A549 (cell line): ENCODE measurements around the gene GSTO1.

Experiments
- EHMT2 ChIP-seq: fragments of 200-600 bp; sonication (generic); IDR thresholded peaks from 2 replicates; pipeline ENCODE4 v1.6.1; 2016; ENCODE audit warnings: antibody characterized with exemption, low read depth, mild to moderate bottlenecking, moderate library complexity
- EP300 ChIP-seq, 2 experiments: fragments of >200 bp; sonication (Bioruptor Twin); formaldehyde crosslinking; IDR thresholded peaks; 2 replicates in 1 of 2; 3 replicates in 1 of 2; pipeline ENCODE4 v1.6.1; 2016 to 2017
- HDAC2 ChIP-seq: fragments of 200-600 bp; sonication (generic); IDR thresholded peaks from 2 replicates; pipeline ENCODE4 v1.6.1; 2016
- JUN ChIP-seq, 2 experiments: fragments of >200 bp; sonication (Bioruptor Twin); formaldehyde crosslinking; IDR thresholded peaks; 2 replicates in 1 of 2; 3 replicates in 1 of 2; pipeline ENCODE4 v1.6.1; 2016 to 2017
- NR3C1 ChIP-seq: fragments of >200 bp; sonication (Bioruptor Twin); formaldehyde crosslinking; IDR thresholded peaks from 3 replicates; pipeline ENCODE4 v1.6.1; 2017
- RAD21 ChIP-seq, 2 experiments: fragments of >200 bp in 1 of 2; sonication (Bioruptor Twin) in 1 of 2; formaldehyde crosslinking in 1 of 2; IDR thresholded peaks in 1 of 2; conservative IDR thresholded peaks in 1 of 2; 2 replicates in 1 of 2; 3 replicates in 1 of 2; pipeline ENCODE4 v1.6.1; 2012 to 2018; ENCODE audit warnings: inconsistent platforms in 1 of 2
- RCOR1 ChIP-seq: fragments of 150-350 bp; IDR thresholded peaks from 2 replicates; pipeline ENCODE4 v1.6.1; 2014; ENCODE audit warnings: antibody characterized with exemption, low read length, low read depth
- RFX5 ChIP-seq: fragments of 450-650 bp; IDR thresholded peaks from 2 replicates; pipeline ENCODE4 v1.7.1; 2014; ENCODE audit warnings: antibody characterized with exemption, mild to moderate bottlenecking, moderate library complexity
- ZNF302 ChIP-seq: fragments of 250-450 bp; sonication (Bioruptor Pico); IDR thresholded peaks from 2 replicates; pipeline ENCODE4 v1.9.0; 2021; ENCODE audit warnings: inconsistent platforms, mild to moderate bottlenecking, moderate library complexity
- TF ChIP-seq, protein P1 (sequence below): fragments of >200 bp; sonication (Bioruptor Twin); formaldehyde crosslinking; IDR thresholded peaks from 3 replicates; pipeline ENCODE4 v1.5.1; 2016

DNA sequence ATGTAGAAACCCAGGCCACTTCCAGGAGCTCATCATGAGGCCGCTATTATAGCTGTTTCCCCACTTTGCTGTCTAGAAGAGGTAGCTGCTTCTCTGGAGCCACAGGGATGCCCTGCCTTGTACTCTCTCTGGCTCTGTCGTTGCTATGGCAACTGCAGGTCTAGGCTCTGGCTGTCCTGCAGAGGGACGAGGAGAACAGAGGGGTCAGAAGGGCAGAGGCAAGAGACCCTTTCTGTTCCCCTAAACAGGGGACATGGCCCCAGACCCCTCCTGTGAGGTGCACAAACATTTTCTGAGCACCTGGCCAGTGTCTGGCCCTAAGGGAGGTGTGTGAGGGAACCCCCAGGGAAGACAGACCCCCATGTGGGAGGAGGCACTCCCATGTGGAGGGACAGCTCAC is 52.2 kb downstream of the GSTO1 start:
- TF ChIP-seq NR3C1 = no peak
- no peak for TF ChIP-seq JUN (IDR thresholded peaks at IDR 0.05)
- TF ChIP-seq, protein P1, sequence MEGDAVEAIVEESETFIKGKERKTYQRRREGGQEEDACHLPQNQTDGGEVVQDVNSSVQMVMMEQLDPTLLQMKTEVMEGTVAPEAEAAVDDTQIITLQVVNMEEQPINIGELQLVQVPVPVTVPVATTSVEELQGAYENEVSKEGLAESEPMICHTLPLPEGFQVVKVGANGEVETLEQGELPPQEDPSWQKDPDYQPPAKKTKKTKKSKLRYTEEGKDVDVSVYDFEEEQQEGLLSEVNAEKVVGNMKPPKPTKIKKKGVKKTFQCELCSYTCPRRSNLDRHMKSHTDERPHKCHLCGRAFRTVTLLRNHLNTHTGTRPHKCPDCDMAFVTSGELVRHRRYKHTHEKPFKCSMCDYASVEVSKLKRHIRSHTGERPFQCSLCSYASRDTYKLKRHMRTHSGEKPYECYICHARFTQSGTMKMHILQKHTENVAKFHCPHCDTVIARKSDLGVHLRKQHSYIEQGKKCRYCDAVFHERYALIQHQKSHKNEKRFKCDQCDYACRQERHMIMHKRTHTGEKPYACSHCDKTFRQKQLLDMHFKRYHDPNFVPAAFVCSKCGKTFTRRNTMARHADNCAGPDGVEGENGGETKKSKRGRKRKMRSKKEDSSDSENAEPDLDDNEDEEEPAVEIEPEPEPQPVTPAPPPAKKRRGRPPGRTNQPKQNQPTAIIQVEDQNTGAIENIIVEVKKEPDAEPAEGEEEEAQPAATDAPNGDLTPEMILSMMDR = no peak
- no peak for TF ChIP-seq EHMT2
- TF ChIP-seq RCOR1 = no peak
- no peak for TF ChIP-seq RFX5
- no peak for TF ChIP-seq EP300 (IDR thresholded peaks at IDR 0.05)
- TF ChIP-seq RAD21 (conservative IDR thresholded peaks at IDR 0.05 in 1 of 2, IDR thresholded peaks at IDR 0.05 in 1 of 2) = no peak
- no peak for TF ChIP-seq HDAC2
- no peak for TF ChIP-seq ZNF302
